ENCODE results near the gene CCDC88A.

- TF ChIP-seq EZH2 (IDR thresholded peaks at IDR 0.05; ENCODE audit: insufficient read depth, poor library complexity, severe bottlenecking) = no peak
- no peak for TF ChIP-seq EZH2phosphoT487 (IDR thresholded peaks at IDR 0.05; ENCODE audit: insufficient read depth, low read depth)
Measured at GRCh38 chr2:55351672-55352071, 68.0 kb downstream of the CCDC88A start.
